GM18502 (cell line): ENCODE results near the gene PRDM5.

ENCODE experiments used
- ATAC-seq: cut with Tn5 transposase; IDR thresholded peaks from one replicate; pipeline ENCODE4 v1.9.1; 2021; ENCODE audit warnings: mild to moderate bottlenecking; ENCODE audit not compliant: unreplicated experiment, poor library complexity

The PRDM5 gene

GRCh38 chr4:120922381-120923206 is at the start of gene PRDM5:
TSS of gene PRDM5 (minus strand) at chr4:120922726. CDS start at chr4:120922608, 118 bp downstream.
- ATAC-seq, result no peak

GRCh38 chr4:120971884-120972283 is 49.4 kb upstream of the PRDM5 start:
- no peak for ATAC-seq

- no peak for ATAC-seq
These were observed 43.4 kb upstream of the PRDM5 start for GRCh38 chr4:120965938-120966337.

- no peak for ATAC-seq
These were observed 42.1 kb upstream of the PRDM5 start for GRCh38 chr4:120964596-120964995.

- ATAC-seq, result no peak
These were observed 40.9 kb upstream of the PRDM5 start for GRCh38 chr4:120963449-120963848.

GRCh38 chr4:120960656-120961267 is 38.2 kb upstream of the PRDM5 start:
- no peak for ATAC-seq

GRCh38 chr4:120948382-120948781 is 25.9 kb upstream of the PRDM5 start:
- ATAC-seq, result no peak

GRCh38 chr4:120942776-120943175 is 20.2 kb upstream of the PRDM5 start:
- ATAC-seq, result no peak

- no peak for ATAC-seq
These were observed 18.0 kb upstream of the PRDM5 start for GRCh38 chr4:120940547-120940946.

GRCh38 chr4:120939693-120940092 is 17.2 kb upstream of the PRDM5 start:
- no peak for ATAC-seq

- ATAC-seq, result no peak
These were observed 7.3 kb upstream of the PRDM5 start for GRCh38 chr4:120929847-120930246.

GRCh38 chr4:120927801-120928409 is 5.4 kb upstream of the PRDM5 start:
- no peak for ATAC-seq

GRCh38 chr4:120926358-120927025 is 4.0 kb upstream of the PRDM5 start:
- ATAC-seq, result no peak

- no peak for ATAC-seq
These were observed 2.4 kb upstream of the PRDM5 start for GRCh38 chr4:120924931-120925330.

GRCh38 chr4:120923207-120923522 is 639 bp upstream of the PRDM5 start:
- ATAC-seq, result no peak

- no peak for ATAC-seq
These were observed 808 bp downstream of the PRDM5 start for GRCh38 chr4:120921456-120922380.

- ATAC-seq, result no peak
These were observed 1.9 kb downstream of the PRDM5 start for GRCh38 chr4:120920666-120921065.

GRCh38 chr4:120919358-120919757 is 3.2 kb downstream of the PRDM5 start:
- ATAC-seq, result no peak

- no peak for ATAC-seq
These were observed 3.7 kb downstream of the PRDM5 start for GRCh38 chr4:120918788-120919187.

- ATAC-seq, result no peak
These were observed 4.4 kb downstream of the PRDM5 start for GRCh38 chr4:120918092-120918491.
